ENCODE results near the gene ADCY2.

The ADCY2 gene

DNA sequence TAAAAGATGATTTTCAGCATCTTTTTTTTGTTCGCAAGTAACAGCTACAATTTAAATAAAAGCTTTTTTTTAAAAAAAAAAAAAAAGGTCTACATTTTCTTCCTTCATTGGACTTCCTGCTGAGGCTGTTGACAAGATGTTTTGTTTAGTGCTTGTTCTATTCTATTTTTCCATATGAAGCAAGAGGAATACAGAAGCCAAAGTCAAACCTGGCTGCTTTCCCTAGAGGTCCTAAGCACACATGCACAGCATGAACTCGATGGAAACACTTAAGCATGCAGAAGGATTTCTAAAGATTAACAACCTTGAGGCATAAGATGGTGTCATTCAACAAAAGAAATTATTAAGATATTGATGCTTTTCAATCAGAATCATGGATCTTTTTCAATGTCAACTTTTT is 105.1 kb downstream of the ADCY2 start:
- H3K27me3 ChIP-seq (ENCODE audit: control insufficient read depth, insufficient read depth, low read length), result no peaks in the 10 kb centered on the region
- H3K27ac ChIP-seq (ENCODE audit: low read depth, low read length), result no peak overlapping the region
- H3K4me1 ChIP-seq (ENCODE audit: control insufficient read depth, insufficient read depth, low read length), result peaks cover 24% of the 10 kb centered on the region
- 0 out of 2 replicates have a peak, but pooled peaks cover 5% of the 10 kb centered on the region for H3K36me3 ChIP-seq (ENCODE audit: control insufficient read depth, insufficient read depth, low read length)
- H3K9ac ChIP-seq (ENCODE audit: low read length), result no peak overlapping the region
- no peak overlapping the region for H3K4me3 ChIP-seq (ENCODE audit: low read depth, low read length)
- no peaks in the 10 kb centered on the region for H3K9me3 ChIP-seq (ENCODE audit: control insufficient read depth, insufficient read depth, low read depth, low read length)

DNA sequence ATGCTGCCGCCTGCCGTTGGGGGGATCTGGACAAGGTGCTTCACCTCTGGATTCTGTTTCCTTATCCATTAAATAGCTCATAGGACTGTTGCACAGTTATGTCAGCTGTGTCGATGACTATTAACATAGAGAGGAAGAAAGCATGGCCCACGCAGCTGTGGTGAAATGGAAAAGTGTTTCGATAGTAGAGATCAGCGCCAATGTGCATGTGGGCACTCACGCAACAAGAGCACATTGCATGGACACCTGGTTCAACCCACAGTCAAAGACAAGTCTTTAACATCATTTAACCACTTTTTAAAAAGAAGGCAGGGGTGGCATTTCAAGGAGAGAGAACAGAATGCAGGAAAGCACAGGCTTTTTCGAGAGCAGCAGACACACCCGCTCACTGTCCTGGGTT is 107.6 kb downstream of the ADCY2 start:
- no peaks in the 10 kb centered on the region for H3K27me3 ChIP-seq (ENCODE audit: control insufficient read depth, insufficient read depth, low read length)
- no peak overlapping the region for H3K9ac ChIP-seq (ENCODE audit: low read length)
- no peak overlapping the region for H3K4me3 ChIP-seq (ENCODE audit: low read depth, low read length)
- H3K4me1 ChIP-seq (ENCODE audit: control insufficient read depth, insufficient read depth, low read length), result peaks cover 24% of the 10 kb centered on the region
- H3K36me3 ChIP-seq (ENCODE audit: control insufficient read depth, insufficient read depth, low read length), result 0 out of 2 replicates have a peak, but pooled peaks cover 5% of the 10 kb centered on the region
- H3K27ac ChIP-seq (ENCODE audit: low read depth, low read length), result no peak overlapping the region
- no peaks in the 10 kb centered on the region for H3K9me3 ChIP-seq (ENCODE audit: control insufficient read depth, insufficient read depth, low read depth, low read length)

DNA sequence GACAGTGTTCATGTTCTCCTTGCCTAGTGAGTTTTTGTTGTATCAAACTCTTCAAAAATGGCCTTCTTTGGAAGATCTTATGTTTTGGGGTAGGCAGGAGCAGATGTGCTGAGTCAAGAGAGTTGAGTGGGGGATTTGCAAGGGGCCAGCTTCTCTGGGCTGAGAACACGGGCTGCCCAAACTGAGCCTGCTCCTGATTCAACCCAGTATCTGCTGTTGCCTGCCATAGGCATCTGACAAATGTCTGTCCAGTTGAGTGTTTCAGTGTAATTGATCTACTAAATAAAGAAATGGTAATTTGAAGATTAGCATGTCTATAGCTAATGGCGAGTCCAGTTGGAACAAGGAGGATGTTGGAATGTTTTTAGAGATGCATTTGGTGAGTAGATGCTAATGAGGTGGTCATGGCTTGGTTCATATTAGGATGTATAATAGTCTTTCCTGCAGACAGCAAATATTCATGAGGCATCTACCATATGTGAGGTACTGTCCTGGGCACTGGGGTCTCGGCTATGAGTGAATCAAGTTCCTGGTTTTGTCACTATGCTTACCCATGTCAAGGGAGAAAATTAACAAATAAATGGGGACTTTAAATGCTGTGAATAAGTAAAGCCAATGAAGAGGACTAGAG is 119.5 kb downstream of the ADCY2 start:
- no peak overlapping the region; the same call in 1 of the 2 replicates for H3K27ac ChIP-seq (ENCODE audit: low read depth, low read length)
- H3K27me3 ChIP-seq (ENCODE audit: control insufficient read depth, insufficient read depth, low read length), result no peaks in the 10 kb centered on the region
- peaks cover 21% of the 10 kb centered on the region for H3K4me1 ChIP-seq (ENCODE audit: control insufficient read depth, insufficient read depth, low read length)
- H3K36me3 ChIP-seq (ENCODE audit: control insufficient read depth, insufficient read depth, low read length), result peaks cover 2% of the 10 kb centered on the region; the same call in 1 of the 2 replicates
- H3K9me3 ChIP-seq (ENCODE audit: control insufficient read depth, insufficient read depth, low read depth, low read length), result no peaks in the 10 kb centered on the region
- no peak overlapping the region for H3K4me3 ChIP-seq (ENCODE audit: low read depth, low read length)
- H3K9ac ChIP-seq (ENCODE audit: low read length), result no peak overlapping the region

DNA sequence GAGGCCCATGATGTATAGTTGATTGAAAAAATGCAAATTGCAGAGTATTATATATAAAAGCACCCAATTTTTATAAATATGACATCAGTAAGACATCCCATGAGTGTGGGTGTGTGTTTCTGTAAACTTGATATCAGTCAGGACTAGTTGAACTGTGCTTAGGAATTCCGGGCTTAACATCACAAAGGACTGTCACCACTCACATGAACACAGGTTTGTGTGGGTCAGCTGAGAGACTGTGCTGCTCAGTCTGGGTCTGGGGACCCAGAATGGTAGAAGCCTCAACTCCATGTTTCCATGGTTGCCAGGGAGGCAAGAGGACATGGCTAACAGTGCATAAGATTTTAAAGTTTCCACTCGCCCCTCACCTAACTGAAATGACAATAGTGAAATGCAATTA is 120.3 kb downstream of the ADCY2 start:
- H3K9me3 ChIP-seq (ENCODE audit: control insufficient read depth, insufficient read depth, low read depth, low read length), result no peaks in the 10 kb centered on the region
- no peak overlapping the region for H3K4me3 ChIP-seq (ENCODE audit: low read depth, low read length)
- no peak overlapping the region for H3K9ac ChIP-seq (ENCODE audit: low read length)
- H3K4me1 ChIP-seq (ENCODE audit: control insufficient read depth, insufficient read depth, low read length), result peaks cover 21% of the 10 kb centered on the region
- peaks cover 8% of the 10 kb centered on the region for H3K36me3 ChIP-seq (ENCODE audit: control insufficient read depth, insufficient read depth, low read length)
- H3K27me3 ChIP-seq (ENCODE audit: control insufficient read depth, insufficient read depth, low read length), result no peaks in the 10 kb centered on the region
- no peak overlapping the region for H3K27ac ChIP-seq (ENCODE audit: low read depth, low read length)

DNA sequence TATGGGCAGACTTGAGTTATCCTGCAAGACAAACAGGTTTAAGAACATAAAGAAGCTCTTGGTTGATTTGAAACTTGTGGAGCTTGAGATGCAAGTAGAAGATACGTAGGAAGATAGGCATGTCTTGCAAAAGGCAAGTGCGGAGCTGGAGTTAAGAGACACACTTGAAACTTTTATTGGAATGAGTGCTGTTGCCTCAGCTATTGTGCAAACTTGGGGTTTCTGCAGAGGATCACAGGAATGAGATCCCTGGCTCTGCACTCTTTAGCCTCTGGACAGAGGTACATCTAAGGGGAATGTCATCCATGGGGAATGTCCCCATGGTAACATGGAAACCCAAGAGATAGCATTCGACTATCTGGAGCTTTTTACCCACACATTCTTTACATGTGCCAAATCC is 121.1 kb downstream of the ADCY2 start:
- Histone ChIP-seq H3K4me3 (ENCODE audit: low read depth, low read length) (no peak overlapping the region), H3K9me3 (ENCODE audit: control insufficient read depth, insufficient read depth, low read depth, low read length) (no peaks in the 10 kb centered on the region), H3K9ac (ENCODE audit: low read length) (no peak overlapping the region), H3K27ac (ENCODE audit: low read depth, low read length) (no peak overlapping the region), H3K4me1 (ENCODE audit: control insufficient read depth, insufficient read depth, low read length) (peaks cover 21% of the 10 kb centered on the region), H3K27me3 (ENCODE audit: control insufficient read depth, insufficient read depth, low read length) (no peaks in the 10 kb centered on the region), H3K36me3 (ENCODE audit: control insufficient read depth, insufficient read depth, low read length) (peaks cover 15% of the 10 kb centered on the region)

DNA sequence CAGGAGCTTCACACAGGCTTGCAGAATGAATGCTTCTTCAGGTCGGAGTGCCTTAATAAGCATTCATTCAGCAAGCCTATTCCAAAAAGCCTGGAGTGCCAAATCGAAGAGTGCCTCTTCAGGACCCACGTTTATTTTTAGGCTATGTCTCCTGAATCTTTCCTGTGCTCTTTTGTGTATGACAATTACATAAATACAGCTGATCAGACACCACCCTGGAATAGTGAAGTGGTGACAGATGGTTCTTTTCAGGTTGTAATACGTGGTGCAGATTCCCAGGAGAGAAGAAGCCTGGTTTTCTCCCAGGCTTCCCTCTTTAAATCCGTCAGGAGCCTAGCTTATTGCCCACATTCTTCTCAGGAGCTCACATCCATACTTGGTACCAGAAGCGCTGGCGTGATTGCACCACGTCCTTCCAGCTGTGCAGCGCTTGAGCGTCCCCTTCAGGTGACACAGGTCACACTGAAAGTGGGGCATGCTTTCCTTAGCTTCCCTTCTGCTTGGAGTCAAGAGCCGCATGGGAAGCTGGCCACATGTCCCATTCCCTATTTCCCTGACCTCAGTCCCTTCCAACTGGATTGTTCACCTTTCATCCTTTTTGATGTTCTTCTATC is 123.1 kb downstream of the ADCY2 start:
- Histone ChIP-seq H3K4me3 (ENCODE audit: low read depth, low read length) (no peak overlapping the region), H3K36me3 (ENCODE audit: control insufficient read depth, insufficient read depth, low read length) (peaks cover 22% of the 10 kb centered on the region), H3K4me1 (ENCODE audit: control insufficient read depth, insufficient read depth, low read length) (peaks cover 21% of the 10 kb centered on the region), H3K9ac (ENCODE audit: low read length) (no peak overlapping the region), H3K27ac (ENCODE audit: low read depth, low read length) (no peak overlapping the region), H3K9me3 (ENCODE audit: control insufficient read depth, insufficient read depth, low read depth, low read length) (no peaks in the 10 kb centered on the region), H3K27me3 (ENCODE audit: control insufficient read depth, insufficient read depth, low read length) (no peaks in the 10 kb centered on the region)

DNA sequence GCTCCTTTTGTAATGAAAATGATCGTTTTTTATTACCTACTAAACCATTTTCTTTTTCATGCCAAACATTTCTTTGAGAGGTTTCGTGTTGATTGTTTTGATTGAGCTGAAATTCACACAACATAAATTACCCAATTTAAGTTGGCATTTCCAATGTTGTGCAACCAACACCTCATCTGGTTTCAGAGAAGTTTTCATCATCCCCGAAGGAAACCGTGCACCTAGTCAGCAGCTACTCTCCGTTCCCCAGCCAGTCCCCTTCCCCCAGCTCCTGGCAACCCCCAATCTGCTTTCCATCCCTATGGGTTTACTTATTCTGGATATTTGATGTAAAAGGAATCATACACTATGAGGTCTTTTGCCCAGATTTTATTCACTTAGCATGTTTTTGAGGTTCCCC is 123.6 kb downstream of the ADCY2 start:
- H3K4me1 ChIP-seq (ENCODE audit: control insufficient read depth, insufficient read depth, low read length), result peaks cover 21% of the 10 kb centered on the region
- H3K9me3 ChIP-seq (ENCODE audit: control insufficient read depth, insufficient read depth, low read depth, low read length), result no peaks in the 10 kb centered on the region
- H3K9ac ChIP-seq (ENCODE audit: low read length), result no peak overlapping the region
- H3K27ac ChIP-seq (ENCODE audit: low read depth, low read length), result no peak overlapping the region
- H3K4me3 ChIP-seq (ENCODE audit: low read depth, low read length), result no peak overlapping the region
- H3K36me3 ChIP-seq (ENCODE audit: control insufficient read depth, insufficient read depth, low read length), result peaks cover 27% of the 10 kb centered on the region
- H3K27me3 ChIP-seq (ENCODE audit: control insufficient read depth, insufficient read depth, low read length), result no peaks in the 10 kb centered on the region

DNA sequence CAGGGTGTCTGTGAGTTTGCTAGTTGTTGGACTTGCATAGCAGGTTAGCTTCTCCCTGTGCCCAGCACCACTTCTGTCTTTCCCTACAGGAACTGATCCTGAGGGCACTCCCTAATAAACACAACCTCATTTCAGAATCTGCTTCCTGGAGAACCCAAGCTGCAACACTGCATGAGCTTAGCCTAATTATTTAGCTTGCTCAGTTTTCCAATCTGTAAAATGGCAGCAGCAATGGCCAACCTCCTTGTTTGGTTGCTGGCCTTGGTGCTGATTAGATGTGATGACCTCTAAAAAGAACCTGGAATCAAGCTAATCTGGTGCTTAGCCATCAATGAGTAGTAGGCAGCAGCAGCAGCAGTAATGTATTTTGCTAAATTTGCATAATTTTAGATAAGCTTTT is 133.9 kb downstream of the ADCY2 start:
- Histone ChIP-seq H3K4me3 (ENCODE audit: low read depth, low read length) (no peak overlapping the region), H3K27me3 (ENCODE audit: control insufficient read depth, insufficient read depth, low read length) (no peaks in the 10 kb centered on the region), H3K9ac (ENCODE audit: low read length) (no peak overlapping the region), H3K36me3 (ENCODE audit: control insufficient read depth, insufficient read depth, low read length) (peaks cover 2% of the 10 kb centered on the region; the same call in 1 of the 2 replicates), H3K9me3 (ENCODE audit: control insufficient read depth, insufficient read depth, low read depth, low read length) (no peaks in the 10 kb centered on the region; the same call in 1 of the 2 replicates), H3K4me1 (ENCODE audit: control insufficient read depth, insufficient read depth, low read length) (no peaks in the 10 kb centered on the region; the same call in 1 of the 2 replicates), H3K27ac (ENCODE audit: low read depth, low read length) (no peak overlapping the region)

DNA sequence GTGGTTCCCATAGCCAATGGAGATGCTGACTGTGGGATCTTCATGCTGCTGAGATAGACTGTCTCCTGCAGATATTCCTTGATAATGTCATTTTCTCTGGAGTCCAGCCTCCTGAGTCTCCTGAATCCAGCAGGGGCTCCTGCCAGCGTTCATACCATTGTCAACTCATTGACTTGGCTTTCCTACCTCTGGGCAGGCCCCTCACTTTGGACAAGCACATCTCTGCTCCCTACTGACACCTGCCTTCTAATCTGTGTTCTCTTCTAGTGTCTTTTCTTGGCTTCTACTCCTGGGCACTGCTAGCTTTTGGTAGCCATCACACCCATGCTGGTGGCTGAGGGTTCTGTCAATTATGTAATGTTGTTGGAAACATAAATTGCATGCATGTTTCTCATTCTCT is 138.0 kb downstream of the ADCY2 start:
- Histone ChIP-seq H3K9me3 (ENCODE audit: control insufficient read depth, insufficient read depth, low read depth, low read length) (no peaks in the 10 kb centered on the region; the same call in 1 of the 2 replicates), H3K4me1 (ENCODE audit: control insufficient read depth, insufficient read depth, low read length) (no peaks in the 10 kb centered on the region; the same call in 1 of the 2 replicates), H3K36me3 (ENCODE audit: control insufficient read depth, insufficient read depth, low read length) (peaks cover 2% of the 10 kb centered on the region; the same call in 1 of the 2 replicates), H3K27ac (ENCODE audit: low read depth, low read length) (no peak overlapping the region), H3K4me3 (ENCODE audit: low read depth, low read length) (no peak overlapping the region), H3K9ac (ENCODE audit: low read length) (no peak overlapping the region), H3K27me3 (ENCODE audit: control insufficient read depth, insufficient read depth, low read length) (no peaks in the 10 kb centered on the region)

DNA sequence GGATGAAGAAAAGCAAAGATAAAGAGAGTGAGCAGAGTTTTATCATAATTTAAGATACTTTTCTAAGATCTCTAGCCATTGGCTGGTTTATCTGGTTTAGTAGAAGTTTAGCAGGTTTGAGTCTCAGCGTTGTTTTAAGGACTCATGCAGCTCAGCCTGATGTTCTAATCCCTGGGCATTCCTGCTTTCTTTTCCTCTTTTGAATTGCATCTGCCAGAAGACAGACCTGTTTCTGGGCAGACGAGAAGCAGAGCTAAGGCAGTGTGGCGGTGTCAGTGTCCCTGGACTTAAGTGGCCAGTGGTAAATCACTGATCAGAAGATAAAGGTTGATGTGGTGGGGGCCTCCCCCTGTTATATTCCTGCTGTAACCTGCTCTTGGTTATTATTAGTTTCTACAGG is 138.6 kb downstream of the ADCY2 start:
- no peak overlapping the region for H3K9ac ChIP-seq (ENCODE audit: low read length)
- H3K9me3 ChIP-seq (ENCODE audit: control insufficient read depth, insufficient read depth, low read depth, low read length), result no peaks in the 10 kb centered on the region; the same call in 1 of the 2 replicates
- no peak overlapping the region for H3K27ac ChIP-seq (ENCODE audit: low read depth, low read length)
- H3K4me3 ChIP-seq (ENCODE audit: low read depth, low read length), result no peak overlapping the region
- H3K36me3 ChIP-seq (ENCODE audit: control insufficient read depth, insufficient read depth, low read length), result peaks cover 2% of the 10 kb centered on the region; the same call in 1 of the 2 replicates
- no peaks in the 10 kb centered on the region; the same call in 1 of the 2 replicates for H3K4me1 ChIP-seq (ENCODE audit: control insufficient read depth, insufficient read depth, low read length)
- no peaks in the 10 kb centered on the region for H3K27me3 ChIP-seq (ENCODE audit: control insufficient read depth, insufficient read depth, low read length)

DNA sequence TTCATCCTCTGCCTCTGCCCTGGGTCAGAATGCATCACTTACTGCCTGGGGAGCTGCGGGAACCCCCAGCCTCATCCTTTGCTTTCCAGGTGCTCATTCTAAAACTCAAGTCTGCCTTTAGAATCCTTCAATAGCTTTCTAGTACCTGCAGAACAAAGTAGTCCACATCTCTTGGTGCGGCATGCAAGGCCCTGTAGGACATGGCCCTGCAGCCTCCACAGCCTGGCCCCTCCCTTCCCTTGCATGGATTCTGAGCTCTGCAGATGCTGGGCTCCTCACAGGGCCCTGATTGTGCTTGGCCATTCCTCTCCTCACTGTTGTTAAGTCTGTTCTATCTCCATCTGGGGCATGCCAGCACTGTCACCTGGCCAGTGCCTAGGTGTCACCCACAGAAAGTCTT is 141.6 kb downstream of the ADCY2 start:
- H3K4me3 ChIP-seq (ENCODE audit: low read depth, low read length), result no peak overlapping the region
- no peak overlapping the region for H3K27ac ChIP-seq (ENCODE audit: low read depth, low read length)
- peaks cover 12% of the 10 kb centered on the region; the same call in 1 of the 2 replicates for H3K4me1 ChIP-seq (ENCODE audit: control insufficient read depth, insufficient read depth, low read length)
- H3K27me3 ChIP-seq (ENCODE audit: control insufficient read depth, insufficient read depth, low read length), result no peaks in the 10 kb centered on the region
- H3K9me3 ChIP-seq (ENCODE audit: control insufficient read depth, insufficient read depth, low read depth, low read length), result no peaks in the 10 kb centered on the region
- H3K9ac ChIP-seq (ENCODE audit: low read length), result no peak overlapping the region
- no peaks in the 10 kb centered on the region; the same call in 1 of the 2 replicates for H3K36me3 ChIP-seq (ENCODE audit: control insufficient read depth, insufficient read depth, low read length)

Data from HUES6 (cell line).